ELR (cell line): ENCODE data around the gene ATP8B3.
"Not testable (repeated sequence)": the region's sequence is repeated elsewhere in the genome, so short reads cannot be mapped to it uniquely, and the experiment has no call there.

Experiments used
- DNase-seq: peaks from one replicate; pipeline ENCODE4 v3.0.0-alpha.2; 2015; ENCODE audit warnings: low read depth

Gene ATP8B3

GRCh38 chr19:1770866-1771576, 41.1 kb downstream of the ATP8B3 start:
- DNase-seq, result no peak

- no peak for DNase-seq
These were observed 42.5 kb downstream of the ATP8B3 start for GRCh38 chr19:1769645-1769985.

- no peak for DNase-seq
These were observed 43.0 kb downstream of the ATP8B3 start for GRCh38 chr19:1768918-1769644.

- peak; percentile 53 for DNase-seq
These were observed 43.8 kb downstream of the ATP8B3 start for GRCh38 chr19:1768248-1768647.

- peak; percentile 47 for DNase-seq
These were observed 44.6 kb downstream of the ATP8B3 start for GRCh38 chr19:1767464-1767933.

- no peak for DNase-seq
These were observed 45.2 kb downstream of the ATP8B3 start for GRCh38 chr19:1766800-1767352.

- DNase-seq, result no peak
These were observed 45.9 kb downstream of the ATP8B3 start for GRCh38 chr19:1765904-1766799.

- no peak for DNase-seq
These were observed 46.7 kb downstream of the ATP8B3 start for GRCh38 chr19:1765232-1765903.

GRCh38 chr19:1764729-1765128, 47.3 kb downstream of the ATP8B3 start:
- DNase-seq, result no peak

GRCh38 chr19:1763648-1764639, 48.1 kb downstream of the ATP8B3 start:
- no peak for DNase-seq

- no peak for DNase-seq
These were observed 49.6 kb downstream of the ATP8B3 start for GRCh38 chr19:1762243-1763117.

GRCh38 chr19:1761528-1762242, 50.4 kb downstream of the ATP8B3 start:
- DNase-seq, result no peak

- DNase-seq, result not testable (repeated sequence)
These were observed 51.1 kb downstream of the ATP8B3 start for GRCh38 chr19:1760786-1761527.

GRCh38 chr19:1760020-1760419, 52.1 kb downstream of the ATP8B3 start:
- peak; percentile 36 for DNase-seq

GRCh38 chr19:1758959-1759903, 52.8 kb downstream of the ATP8B3 start:
- no peak for DNase-seq

- DNase-seq, result no peak
These were observed 53.9 kb downstream of the ATP8B3 start for GRCh38 chr19:1758231-1758577.
